Fibroblast of pulmonary artery (primary cell): ENCODE data around the gene MGAT2.
"Not testable (repeated sequence)": the region's sequence is repeated elsewhere in the genome, so short reads cannot be mapped to it uniquely, and the experiment has no call there.

ENCODE experiments used
- DNase-seq: peaks from one replicate; pipeline ENCODE4 v3.0.0-alpha.2; 2010; ENCODE audit warnings: low read depth
- H3K4me3 ChIP-seq: replicated peaks from 2 replicates; pipeline ENCODE4 v1.5.1; 2011; ENCODE audit warnings: low read depth, mild to moderate bottlenecking, control low read depth, low read length, moderate library complexity
- CTCF ChIP-seq: IDR thresholded peaks from 2 replicates; pipeline ENCODE4 v1.5.1; 2011; ENCODE audit warnings: mild to moderate bottlenecking, control low read depth, low read length, inconsistent platforms; ENCODE audit errors: missing control alignments

Gene MGAT2

GRCh38 chr14:49640540-49641417 lies 20.2 kb downstream of the MGAT2 start:
- H3K4me3 ChIP-seq: no peak overlapping the region
- no peak for TF ChIP-seq CTCF
- no peak for DNase-seq

GRCh38 chr14:49641697-49642129 lies 21.1 kb downstream of the MGAT2 start:
- no peak for TF ChIP-seq CTCF
- H3K4me3 ChIP-seq: no peak overlapping the region
- DNase-seq: no peak

GRCh38 chr14:49642163-49642562 lies 21.6 kb downstream of the MGAT2 start:
- no peak for DNase-seq
- no peak for TF ChIP-seq CTCF
- H3K4me3 ChIP-seq: no peak overlapping the region

GRCh38 chr14:49653508-49653907 lies 32.9 kb downstream of the MGAT2 start:
- TF ChIP-seq CTCF: no peak
- DNase-seq: no peak
- no peak overlapping the region for H3K4me3 ChIP-seq

GRCh38 chr14:49654511-49654910 lies 33.9 kb downstream of the MGAT2 start:
- no peak overlapping the region for H3K4me3 ChIP-seq
- no peak for TF ChIP-seq CTCF
- no peak for DNase-seq

GRCh38 chr14:49657500-49657899 lies 36.9 kb downstream of the MGAT2 start:
- not testable (repeated sequence) for H3K4me3 ChIP-seq, DNase-seq

- no peak for DNase-seq
- TF ChIP-seq CTCF: no peak
- no peak overlapping the region for H3K4me3 ChIP-seq
These were observed 39.2 kb downstream of the MGAT2 start for GRCh38 chr14:49659526-49660455.
